Stimulated activated CD4-positive, alpha-beta T cell treated with anti-CD3 and anti-CD28 coated beads, Interleukin-12 subunit alpha, Interleukin-12 subunit beta, amount 100 ng/mL, for 24 hours (primary cell): ENCODE measurements around the gene PYHIN1.

Source experiments
- DNase-seq, 2 experiments: peaks; one replicate each; pipeline ENCODE4 v3.0.0-alpha.2; 2020; ENCODE audit warnings: low read depth in 2 of 2

The PYHIN1 gene

DNA sequence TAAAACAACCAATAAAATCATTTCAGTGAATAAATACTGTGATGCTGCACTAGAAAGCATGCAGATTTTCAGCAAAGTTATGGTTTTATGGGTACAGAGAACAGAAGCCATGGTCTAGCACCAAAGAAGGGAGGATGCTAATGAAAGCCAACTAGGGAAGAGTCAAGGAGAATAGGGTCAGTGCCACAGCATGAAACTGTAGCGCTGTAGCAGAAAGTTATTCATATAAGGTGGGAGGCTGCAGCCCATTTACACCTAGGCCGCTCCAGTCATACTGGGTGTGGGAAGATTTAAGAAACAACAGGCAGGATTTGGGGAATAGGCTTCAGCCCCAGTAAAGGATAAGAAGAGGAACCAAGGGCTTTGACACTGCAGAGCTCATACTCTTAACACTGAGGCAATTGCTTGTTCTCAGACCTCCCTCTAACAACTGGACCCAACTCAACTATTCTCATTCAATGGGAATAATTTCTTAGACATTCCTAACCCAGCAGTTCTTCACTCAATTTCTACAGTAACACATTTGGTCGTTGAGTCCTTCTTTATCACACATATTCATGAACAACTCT is 82.7 kb downstream of the PYHIN1 start:
- no peak for DNase-seq

DNA sequence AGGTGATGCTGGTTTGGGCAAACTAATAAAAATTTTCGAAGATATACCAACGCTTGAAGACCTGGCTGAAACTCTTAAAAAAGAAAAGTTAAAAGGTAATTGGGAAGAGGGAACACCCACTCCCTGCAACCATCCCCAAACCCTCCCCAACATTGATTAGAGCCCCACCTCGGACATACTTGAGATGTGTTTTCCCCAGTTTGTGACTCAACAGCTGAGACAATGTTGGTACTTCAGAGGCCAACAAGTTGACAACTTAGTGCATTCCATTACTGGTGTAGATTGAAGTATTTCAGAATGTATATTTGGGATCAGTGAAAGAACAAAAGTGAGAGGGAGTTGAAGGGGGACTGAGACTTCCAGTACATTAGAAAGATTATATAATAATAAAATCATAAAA is 83.5 kb downstream of the PYHIN1 start:
- DNase-seq = no peak

DNA sequence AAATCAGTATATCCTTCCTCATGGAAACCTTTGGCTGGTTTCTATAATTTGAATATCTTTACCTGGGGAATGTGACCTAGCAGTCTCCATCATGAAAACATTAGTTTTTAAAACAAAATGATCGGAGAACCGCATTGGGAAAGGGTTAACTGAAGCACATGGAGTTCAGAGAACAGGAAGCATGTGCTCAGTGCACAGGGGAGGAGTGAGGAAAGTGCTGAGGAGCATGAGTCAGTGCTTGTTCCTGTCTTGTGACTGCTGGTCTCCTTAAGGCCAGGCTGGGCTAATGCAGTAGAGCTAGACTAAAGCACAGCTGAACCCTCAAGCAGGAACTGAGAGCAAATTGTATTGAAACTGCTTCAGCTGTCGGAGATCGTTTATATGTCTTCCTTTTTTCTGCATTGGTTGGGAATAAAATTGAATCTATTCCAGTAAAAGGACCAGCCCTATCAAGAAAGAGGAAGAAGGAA is 84.1 kb downstream of the PYHIN1 start:
- DNase-seq = peak; percentile 46 to 54

DNA sequence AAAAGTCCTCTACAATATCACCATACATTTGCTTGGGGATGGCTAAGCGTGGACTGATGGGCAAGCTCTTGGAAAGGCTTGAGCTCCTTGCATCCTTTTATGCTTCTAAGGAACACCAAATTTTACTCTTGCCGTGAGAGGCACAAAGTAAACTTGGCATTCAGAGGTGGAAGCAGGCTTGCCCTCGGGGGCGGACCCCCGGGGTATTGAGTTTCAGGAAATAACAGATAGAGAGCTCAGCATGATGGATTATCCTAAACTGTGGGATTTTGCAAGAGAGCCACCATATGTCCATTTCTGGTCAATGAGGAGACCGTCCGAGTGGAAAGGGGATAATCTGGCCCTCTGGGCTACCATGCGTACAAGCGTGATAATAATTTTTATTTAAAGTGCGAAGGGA is 92.4 kb downstream of the PYHIN1 start:
- DNase-seq = no peak

DNA sequence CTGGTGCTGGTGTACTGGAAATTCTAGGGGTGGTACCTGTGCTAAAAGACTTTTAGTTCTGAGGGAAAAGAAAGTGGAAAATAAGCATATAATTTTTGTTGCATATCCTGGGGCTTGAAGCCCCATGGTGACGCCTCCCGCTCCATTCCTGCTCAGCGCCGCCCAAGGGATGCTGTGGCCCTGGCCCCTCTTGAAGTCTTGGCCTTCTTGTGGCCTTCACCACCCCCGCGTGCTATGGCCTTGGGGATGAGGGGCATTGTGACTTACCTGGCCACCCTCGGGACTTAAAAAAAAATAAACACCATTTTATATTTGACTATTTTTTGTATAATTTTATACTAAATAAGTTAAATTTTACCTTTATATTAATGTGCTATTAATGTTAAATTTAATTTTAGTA is 93.7 kb downstream of the PYHIN1 start:
- no peak for DNase-seq
